HepG2 (cell line): Measurements from ENCODE around the gene DDN. TPM values are rescaled to one million over a fixed set of nuclear protein-coding genes. Genes with fewer than 3 reads are reported as not detected.

Experiments used
- FLYWCH1 ChIP-seq: sonication (generic); formaldehyde crosslinking; IDR thresholded peaks from 2 replicates; pipeline ENCODE4 v1.8.1; 2023; ENCODE audit warnings: mild to moderate bottlenecking, missing genetic modification reagents
- GTF3A ChIP-seq: sonication (generic); formaldehyde crosslinking; conservative IDR thresholded peaks from 2 replicates; pipeline ENCODE4 v1.4.0; 2020; ENCODE audit warnings: mild to moderate bottlenecking, missing genetic modification reagents
- HBP1 ChIP-seq: IDR thresholded peaks from 2 replicates; pipeline ENCODE4 v1.6.1; 2016; ENCODE audit warnings: low read depth, control low read depth
- HDAC1 ChIP-seq: sonication (generic); formaldehyde crosslinking; IDR thresholded peaks from 2 replicates; pipeline ENCODE4 v1.5.1; 2020; ENCODE audit warnings: mild to moderate bottlenecking, missing genetic modification reagents
- KLF11 ChIP-seq: IDR thresholded peaks from 2 replicates; pipeline ENCODE4 v1.6.1; 2016; ENCODE audit warnings: missing compliant biosample characterization
- LCORL ChIP-seq, 2 experiments: fragments of 450-650 bp in 1 of 2; sonication (generic) in 1 of 2; formaldehyde crosslinking in 1 of 2; IDR thresholded peaks; 2 replicates each; pipeline versions ENCODE4 v1.5.0 to v1.6.1; 2017 to 2020; ENCODE audit warnings: antibody characterized with exemption in 1 of 2, missing genetic modification reagents in 1 of 2
- MED8 ChIP-seq: sonication (generic); formaldehyde crosslinking; IDR thresholded peaks from 2 replicates; pipeline ENCODE4 v1.8.1; 2023; ENCODE audit warnings: mild to moderate bottlenecking, missing genetic modification reagents; ENCODE audit not compliant: insufficient replicate concordance
- MEIS1 ChIP-seq: sonication (generic); formaldehyde crosslinking; IDR thresholded peaks from 2 replicates; pipeline ENCODE4 v1.9.0; 2021; ENCODE audit warnings: mild to moderate bottlenecking, missing genetic modification reagents, moderate library complexity, borderline replicate concordance
- ONECUT2 ChIP-seq: sonication (generic); formaldehyde crosslinking; IDR thresholded peaks from 2 replicates; pipeline ENCODE4 v1.4.0; 2020; ENCODE audit warnings: missing genetic modification reagents
- PATZ1 ChIP-seq: sonication (generic); formaldehyde crosslinking; IDR thresholded peaks from 2 replicates; pipeline ENCODE4 v1.4.0; 2020; ENCODE audit warnings: missing genetic modification reagents
- TBX3 ChIP-seq: fragments of 450-650 bp; IDR thresholded peaks from 2 replicates; pipeline ENCODE4 v1.6.1; 2017; ENCODE audit warnings: antibody characterized with exemption, mild to moderate bottlenecking, inconsistent platforms, borderline replicate concordance
- TFE3 ChIP-seq: IDR thresholded peaks from 2 replicates; pipeline ENCODE4 v1.6.1; 2016
- THAP11 ChIP-seq: IDR thresholded peaks from 2 replicates; pipeline ENCODE4 v1.6.1; 2016; ENCODE audit warnings: missing biosample characterization, missing genetic modification reagents
- TRAFD1 ChIP-seq: sonication (generic); formaldehyde crosslinking; IDR thresholded peaks from 2 replicates; pipeline ENCODE4 v1.5.1; 2020; ENCODE audit warnings: missing genetic modification reagents, mild to moderate bottlenecking, borderline replicate concordance
- YEATS4 ChIP-seq: sonication (generic); formaldehyde crosslinking; IDR thresholded peaks from 2 replicates; pipeline ENCODE4 v1.4.0; 2020; ENCODE audit warnings: missing genetic modification reagents, borderline replicate concordance
- ZFP1 ChIP-seq: IDR thresholded peaks from 2 replicates; pipeline ENCODE4 v1.6.1; 2016
- ZNF234 ChIP-seq: sonication (generic); formaldehyde crosslinking; conservative IDR thresholded peaks from 2 replicates; pipeline ENCODE4 v1.5.1; 2020; ENCODE audit warnings: mild to moderate bottlenecking, missing genetic modification reagents
- ZNF589 ChIP-seq: sonication (generic); formaldehyde crosslinking; conservative IDR thresholded peaks from 2 replicates; pipeline ENCODE4 v1.8.0; 2022; ENCODE audit warnings: mild to moderate bottlenecking, moderate library complexity, missing genetic modification reagents
- ZNF773 ChIP-seq: sonication (generic); formaldehyde crosslinking; IDR thresholded peaks from 2 replicates; pipeline ENCODE4 v1.4.0; 2020; ENCODE audit warnings: missing genetic modification reagents, borderline replicate concordance
- ZNF780A ChIP-seq: sonication (generic); formaldehyde crosslinking; IDR thresholded peaks from 2 replicates; pipeline ENCODE4 v1.8.0; 2022; ENCODE audit warnings: mild to moderate bottlenecking, missing genetic modification reagents, moderate library complexity
- ZSCAN20 ChIP-seq: sonication (generic); formaldehyde crosslinking; IDR thresholded peaks from 2 replicates; pipeline ENCODE4 v1.4.0; 2020; ENCODE audit warnings: missing genetic modification reagents, mild to moderate bottlenecking, borderline replicate concordance
- polyA plus RNA-seq, 8 experiments: library from polyadenylated mRNA; depleted of rRNA in 3 of 8; stranded (reverse) in 7 of 8; unstranded in 1 of 8; fragments of >200 nt; fragmentation: Illumina TruSeq in 4 of 8; extraction: Trizol in 4 of 8; gene quantifications; 2 replicates each; pipeline versions ENCODE4 v1.2.1 to v1.2.3, GENCODE V29; 2011 to 2016; ENCODE audit warnings: low read depth in 4 of 8, missing spikeins in 1 of 8, mixed read lengths in 1 of 8; ENCODE audit not compliant: insufficient read depth in 1 of 8
- total RNA-seq, 5 experiments: library from RNA; depleted of rRNA; stranded (reverse); fragments of >200 nt; fragmentation: Illumina TruSeq; extraction: Trizol; gene quantifications; 2 replicates each; pipeline ENCODE4 v1.2.3, GENCODE V29; 2016; ENCODE audit warnings: low read depth in 1 of 5

The DDN gene
- total and polyA plus RNA-seq, 2 of the 13 experiments (the other 11 are each of a cell fraction or from before 2014, with no cell fraction given): 0.24 to 0.53 TPM

GRCh38 chr12:48957141-48958048 lies 41.8 kb downstream of the DDN start, which contains the start of gene ARF3 (continued):
- peak; percentile 29; the same call in 1 of the 2 replicates for TF ChIP-seq TFE3 (CRISPR knock-in tag)
- TF ChIP-seq TRAFD1 (CRISPR knock-in tag): no peak
- TF ChIP-seq PATZ1 (CRISPR knock-in tag): peak; percentile 80; the same call in 1 of the 2 replicates
- TF ChIP-seq MEIS1 (CRISPR knock-in tag): peak; percentile 67; the same call in 1 of the 2 replicates
- no peak for TF ChIP-seq ZNF234 (CRISPR knock-in tag)
- TF ChIP-seq GTF3A (CRISPR knock-in tag): no peak
- TF ChIP-seq LCORL (IDR thresholded peaks at IDR 0.05): no peak
- TF ChIP-seq LCORL (CRISPR knock-in tag; IDR thresholded peaks at IDR 0.05): peak; percentile 74
- TF ChIP-seq ZFP1 (CRISPR knock-in tag): 0 out of 2 replicates have a peak, but pooled peaks have one; percentile 43
- TF ChIP-seq ZNF589 (CRISPR knock-in tag): peak; percentile 40; the same call in 1 of the 2 replicates
- peak; percentile 23; the same call in 1 of the 2 replicates for TF ChIP-seq HBP1
- no peak for TF ChIP-seq ZNF773
- no peak for TF ChIP-seq KLF11 (CRISPR knock-in tag)
- no peak for TF ChIP-seq YEATS4
- 0 out of 2 replicates have a peak, but pooled peaks have one; percentile 60 for TF ChIP-seq ZNF780A (CRISPR knock-in tag)
- no peak for TF ChIP-seq ONECUT2 (CRISPR knock-in tag)
- TF ChIP-seq FLYWCH1 (CRISPR knock-in tag): no peak
- peak; percentile 82 for TF ChIP-seq THAP11
- TF ChIP-seq MED8 (CRISPR knock-in tag): no peak
- peak; percentile 76 for TF ChIP-seq TBX3
- no peak for TF ChIP-seq ZSCAN20 (CRISPR knock-in tag)
- peak; percentile 78 for TF ChIP-seq HDAC1 (CRISPR knock-in tag)
